ENCODE data around the gene RASSF7. TPM values are rescaled to one million over a fixed set of nuclear protein-coding genes. Genes with fewer than 3 reads are reported as not detected.

RASSF7 gene
- total RNA-seq, 1 donor from 2014 or later = 3.5 TPM

- peaks cover 16 to 17% of the 10 kb centered on the region in 2 donors for H3K4me1 ChIP-seq
- intact Hi-C loops (cut with DNase I) = loop anchor here (1.0 to 5.0 kb wide), 3 partner anchors 8 to 67 kb away; partner anchors contain the start of genes HRAS and SCT
- peak overlapping the region; percentile 63 to 86 for H3K4me3 ChIP-seq
- no peak overlapping the region for H3K27ac ChIP-seq
- H3K36me3 ChIP-seq = no peaks in the 10 kb centered on the region
- peaks cover 15% of the 10 kb centered on the region for H3K27me3 ChIP-seq
- H3K9me3 ChIP-seq = no peaks in the 10 kb centered on the region
- no peak for TF ChIP-seq CTCF (IDR thresholded peaks at IDR 0.05)
- no peak for DNase-seq (ENCODE audit: low spot score in 2 of 2)
Measured at GRCh38 chr11:559712-560304, 962 bp upstream of the RASSF7 start.

- Histone ChIP-seq H3K27me3 (peaks cover 2% of the 10 kb centered on the region), H3K9me3 (no peaks in the 10 kb centered on the region), H3K4me3 (peak overlapping the region; percentile 63 to 86), H3K4me1 (peaks cover 5 to 9% of the 10 kb centered on the region in 2 donors), H3K27ac (no peak overlapping the region), H3K36me3 (no peaks in the 10 kb centered on the region)
- DNase-seq (ENCODE audit: low spot score in 2 of 2) = no peak
- intact Hi-C loops (cut with DNase I) = loop anchor here (1.0 kb wide), 1 partner anchor 14 kb away; no protein-coding TSS in a partner anchor
- no peak for TF ChIP-seq CTCF (IDR thresholded peaks at IDR 0.05)
Measured at GRCh38 chr11:561148-562003, 606 bp downstream of the RASSF7 start.

GRCh38 chr11:562046-562645 lies 1.4 kb downstream of the RASSF7 start:
- H3K9me3 ChIP-seq = no peaks in the 10 kb centered on the region
- intact Hi-C loops (cut with DNase I) = no loop called here

GRCh38 chr11:563066-563811 lies 2.5 kb downstream of the RASSF7 start:
- Histone ChIP-seq H3K36me3 (no peaks in the 10 kb centered on the region), H3K4me3 (no peak overlapping the region), H3K9me3 (no peaks in the 10 kb centered on the region), H3K27ac (no peak overlapping the region), H3K4me1 (peaks cover 5 to 14% of the 10 kb centered on the region in 2 donors), H3K27me3 (no peaks in the 10 kb centered on the region)
- DNase-seq (ENCODE audit: low spot score in 2 of 2) = no peak
- TF ChIP-seq CTCF (IDR thresholded peaks at IDR 0.05) = no peak
- intact Hi-C loops (cut with DNase I) = no loop called here

More at GRCh38 chr11:562046-562645, 1.4 kb downstream of the RASSF7 start:
- Histone ChIP-seq H3K36me3 (no peaks in the 10 kb centered on the region), H3K27ac (no peak overlapping the region), H3K4me1 (peaks cover 5 to 9% of the 10 kb centered on the region in 2 donors), H3K27me3 (no peaks in the 10 kb centered on the region), H3K4me3 (no peak overlapping the region)
- TF ChIP-seq CTCF (IDR thresholded peaks at IDR 0.05) = no peak
- no peak for DNase-seq (ENCODE audit: low spot score in 2 of 2)

- TF ChIP-seq CTCF (IDR thresholded peaks at IDR 0.05) = no peak
- Histone ChIP-seq H3K36me3 (no peaks in the 10 kb centered on the region), H3K9me3 (no peaks in the 10 kb centered on the region), H3K4me3 (no peak overlapping the region), H3K27me3 (no peaks in the 10 kb centered on the region), H3K4me1 (peaks cover 6 to 14% of the 10 kb centered on the region in 2 donors), H3K27ac (no peak overlapping the region)
- intact Hi-C loops (cut with DNase I) = no loop called here
- no peak for DNase-seq (ENCODE audit: low spot score in 2 of 2)
Measured at GRCh38 chr11:563812-564578, 3.2 kb downstream of the RASSF7 start.

All from ascending aorta (tissue), 2 donors.